Esophagus squamous epithelium (tissue), 4 donors: Measurements from ENCODE around the gene IL1R2.

Source experiments
- CTCF ChIP-seq, 6 experiments: fragments of 450-650 bp in 4 of 6; fragments of 200-600 bp in 2 of 6; sonication (generic) in 2 of 6; IDR thresholded peaks; one replicate each; pipeline ENCODE4 v1.5.1; 2016 to 2019; ENCODE audit warnings: antibody characterized with exemption in 6 of 6, mild to moderate bottlenecking in 4 of 6, moderate library complexity in 4 of 6
- POLR2A ChIP-seq, 4 donors: fragments of 450-650 bp; IDR thresholded peaks; one replicate each; pipeline ENCODE4 v1.6.1; 2017; ENCODE audit warnings: antibody characterized with exemption in 4 of 4, mild to moderate bottlenecking in 4 of 4, moderate library complexity in 3 of 4

GRCh38 chr2:102029952-102030351, 38.2 kb downstream of the IL1R2 start:
- TF ChIP-seq POLR2A (IDR thresholded peaks at IDR 0.05) (no peak), CTCF (IDR thresholded peaks at IDR 0.05) (no peak)
